Measurements from ENCODE around the gene TBC1D2. TPM values are rescaled to one million over a fixed set of nuclear protein-coding genes. Genes with fewer than 3 reads are reported as not detected.
A peak's percentile ranks its signal among the peaks of the same experiment; 100 is the strongest.

TBC1D2 gene
- total and polyA plus RNA-seq, 2 of the 13 experiments (the other 11 are each of a cell fraction or from before 2014, with no cell fraction given) = 2.0 to 2.8 TPM

DNA sequence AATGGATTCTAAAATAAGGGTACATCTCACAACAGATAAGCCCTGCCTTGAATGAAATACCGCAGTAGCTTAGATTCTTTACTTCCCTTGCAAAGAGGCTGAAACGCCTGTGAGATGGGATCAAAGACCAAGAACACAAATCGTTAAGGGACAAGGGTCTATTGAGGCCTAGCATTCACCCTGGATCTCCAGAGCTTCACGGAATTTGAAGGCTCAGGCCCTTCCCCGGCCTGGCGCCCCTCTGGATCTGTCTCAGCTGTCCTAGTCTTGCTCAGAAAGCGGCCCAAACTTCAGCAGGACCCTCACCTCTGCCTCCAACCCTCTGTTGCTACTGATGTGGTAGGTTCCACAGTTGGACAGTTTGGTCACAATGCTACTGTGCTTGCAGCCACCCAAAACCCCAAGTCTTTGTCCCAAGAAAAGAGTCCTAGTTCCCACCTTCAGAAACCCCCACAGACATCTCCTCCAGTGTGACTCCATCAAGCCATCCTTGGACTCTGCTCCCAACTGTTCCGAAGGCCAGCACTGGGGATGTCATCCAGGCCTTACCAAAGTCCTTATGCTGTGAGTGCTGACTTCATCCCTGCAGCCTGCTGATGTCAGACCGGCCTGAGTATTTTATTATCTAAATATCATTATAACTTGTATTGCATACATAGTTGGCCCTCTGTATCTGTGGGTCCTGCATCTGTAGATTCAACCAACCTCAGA is 72.4 kb downstream of the TBC1D2 start (continued):
- no peak for TF ChIP-seq DRAP1 (CRISPR knock-in tag; IDR thresholded peaks at IDR 0.05)
- TF ChIP-seq, protein P1, sequence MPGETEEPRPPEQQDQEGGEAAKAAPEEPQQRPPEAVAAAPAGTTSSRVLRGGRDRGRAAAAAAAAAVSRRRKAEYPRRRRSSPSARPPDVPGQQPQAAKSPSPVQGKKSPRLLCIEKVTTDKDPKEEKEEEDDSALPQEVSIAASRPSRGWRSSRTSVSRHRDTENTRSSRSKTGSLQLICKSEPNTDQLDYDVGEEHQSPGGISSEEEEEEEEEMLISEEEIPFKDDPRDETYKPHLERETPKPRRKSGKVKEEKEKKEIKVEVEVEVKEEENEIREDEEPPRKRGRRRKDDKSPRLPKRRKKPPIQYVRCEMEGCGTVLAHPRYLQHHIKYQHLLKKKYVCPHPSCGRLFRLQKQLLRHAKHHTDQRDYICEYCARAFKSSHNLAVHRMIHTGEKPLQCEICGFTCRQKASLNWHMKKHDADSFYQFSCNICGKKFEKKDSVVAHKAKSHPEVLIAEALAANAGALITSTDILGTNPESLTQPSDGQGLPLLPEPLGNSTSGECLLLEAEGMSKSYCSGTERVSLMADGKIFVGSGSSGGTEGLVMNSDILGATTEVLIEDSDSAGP (CRISPR knock-in tag; IDR thresholded peaks at IDR 0.05; ENCODE audit: borderline replicate concordance) = no peak; the same call in 1 of the 2 replicates
- no peak for TF ChIP-seq ZNF446 (CRISPR knock-in tag; IDR thresholded peaks at IDR 0.05)
- no peak for TF ChIP-seq MZF1 (CRISPR knock-in tag; IDR thresholded peaks at IDR 0.05; ENCODE audit: borderline replicate concordance)
- no peak for TF ChIP-seq SIN3B (IDR thresholded peaks at IDR 0.05; ENCODE audit: low read length)
- TF ChIP-seq, protein P2, sequence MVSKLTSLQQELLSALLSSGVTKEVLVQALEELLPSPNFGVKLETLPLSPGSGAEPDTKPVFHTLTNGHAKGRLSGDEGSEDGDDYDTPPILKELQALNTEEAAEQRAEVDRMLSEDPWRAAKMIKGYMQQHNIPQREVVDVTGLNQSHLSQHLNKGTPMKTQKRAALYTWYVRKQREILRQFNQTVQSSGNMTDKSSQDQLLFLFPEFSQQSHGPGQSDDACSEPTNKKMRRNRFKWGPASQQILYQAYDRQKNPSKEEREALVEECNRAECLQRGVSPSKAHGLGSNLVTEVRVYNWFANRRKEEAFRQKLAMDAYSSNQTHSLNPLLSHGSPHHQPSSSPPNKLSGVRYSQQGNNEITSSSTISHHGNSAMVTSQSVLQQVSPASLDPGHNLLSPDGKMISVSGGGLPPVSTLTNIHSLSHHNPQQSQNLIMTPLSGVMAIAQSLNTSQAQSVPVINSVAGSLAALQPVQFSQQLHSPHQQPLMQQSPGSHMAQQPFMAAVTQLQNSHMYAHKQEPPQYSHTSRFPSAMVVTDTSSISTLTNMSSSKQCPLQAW (CRISPR knock-in tag; IDR thresholded peaks at IDR 0.05) = no peak
- no peak for TF ChIP-seq MTF1 (CRISPR knock-in tag; IDR thresholded peaks at IDR 0.05)
- TF ChIP-seq CHD2 (IDR thresholded peaks at IDR 0.05; ENCODE audit: low read depth, low read length) = no peak
- TF ChIP-seq SALL1 (CRISPR knock-in tag; IDR thresholded peaks at IDR 0.05) = peak; percentile 53; the same call in 1 of the 2 replicates
- TF ChIP-seq ZNF589 (CRISPR knock-in tag; conservative IDR thresholded peaks at IDR 0.05) = no peak
- TF ChIP-seq FOXK2 (IDR thresholded peaks at IDR 0.05) = no peak
- no peak for TF ChIP-seq SMYD3 (CRISPR knock-in tag; IDR thresholded peaks at IDR 0.05)
- TF ChIP-seq NONO (IDR thresholded peaks at IDR 0.05) = no peak
- no peak for TF ChIP-seq NONO (CRISPR knock-in tag; conservative IDR thresholded peaks at IDR 0.05)
- no peak for TF ChIP-seq RBFOX2 (IDR thresholded peaks at IDR 0.05; ENCODE audit: low read depth, low read length)
- TF ChIP-seq ZNF224 (CRISPR knock-in tag; IDR thresholded peaks at IDR 0.05) = 0 out of 2 replicates have a peak, but pooled peaks have one; percentile 54
- no peak for TF ChIP-seq ZNF3 (CRISPR knock-in tag; IDR thresholded peaks at IDR 0.05)
- TF ChIP-seq TFE3 (CRISPR knock-in tag; IDR thresholded peaks at IDR 0.05) = no peak
- no peak for TF ChIP-seq ZNF331 (CRISPR knock-in tag; IDR thresholded peaks at IDR 0.05)
- TF ChIP-seq ZNF710 (CRISPR knock-in tag; IDR thresholded peaks at IDR 0.05; ENCODE audit: borderline replicate concordance) = no peak
- TF ChIP-seq CHD4 (IDR thresholded peaks at IDR 0.05; ENCODE audit: borderline replicate concordance, low read length) = no peak

Data from HepG2 (cell line).